Caco-2 (cell line): ENCODE results near the gene ARID2. TPM values are rescaled to one million over a fixed set of nuclear protein-coding genes. Genes with fewer than 3 reads are reported as not detected.

Experiments used
- BruUV-seq: library from RNA; stranded (reverse); fragments of 400-500 nt; replicated peaks from 2 replicates; lab custom pipeline; 2021; lab: Mats Ljungman, UMichigan
- CTCF ChIA-PET: fragments of 300-600 bp; sonication (Branson Sonifier 250); formaldehyde crosslinking; loops from one replicate; lab custom pipeline; 2022; ENCODE audit warnings: antibody characterized with exemption; lab: Charles Lee
- POLR2A ChIA-PET: fragments of 300-600 bp; sonication (Branson Sonifier 250); formaldehyde crosslinking; loops from one replicate; lab custom pipeline; 2022; ENCODE audit warnings: antibody characterized with exemption; lab: Charles Lee
- DNase-seq, 2 experiments: peaks; one replicate each; pipeline versions ENCODE4 v3.0.0 to v3.0.0-alpha.2; 2020 to 2022
- H3K27me3 ChIP-seq: replicated peaks from 2 replicates; pipeline ENCODE4 v1.6.0; 2011; ENCODE audit warnings: low read length; ENCODE audit not compliant: control insufficient read depth, insufficient read depth
- H3K36me3 ChIP-seq: 2 replicates; pipeline ENCODE4 v1.5.1; 2011; ENCODE audit warnings: low read length; ENCODE audit not compliant: control insufficient read depth, insufficient read depth
- H3K4me1 ChIP-seq: fragments of 250-450 bp; sonication (Bioruptor Pico); 2 replicates; pipeline ENCODE4 v1.5.1; 2020; ENCODE audit warnings: mild to moderate bottlenecking
- H3K4me3 ChIP-seq: 2 replicates; pipeline ENCODE4 v1.5.1; 2011; ENCODE audit warnings: low read depth, mild to moderate bottlenecking, control low read depth, low read length
- H3K9me3 ChIP-seq: fragments of 250-450 bp; sonication (Bioruptor Pico); 2 replicates; pipeline ENCODE4 v1.5.1; 2020; ENCODE audit warnings: mild to moderate bottlenecking, moderate library complexity
- H3K27ac Mint-ChIP-seq: one replicate; pipeline ENCODE4 v1.8.0; 2022; ENCODE audit warnings: mixed read lengths; ENCODE audit not compliant: unreplicated experiment
- H3K27me3 Mint-ChIP-seq: one replicate; pipeline ENCODE4 v1.8.0; 2022; ENCODE audit warnings: mixed read lengths; ENCODE audit not compliant: insufficient read depth, unreplicated experiment
- H3K36me3 Mint-ChIP-seq: one replicate; pipeline ENCODE4 v1.8.0; 2022; ENCODE audit warnings: mild to moderate bottlenecking, mixed read lengths; ENCODE audit not compliant: insufficient read depth, unreplicated experiment
- H3K4me1 Mint-ChIP-seq: one replicate; pipeline ENCODE4 v1.8.0; 2022; ENCODE audit warnings: low read depth, mixed read lengths; ENCODE audit not compliant: unreplicated experiment
- H3K4me3 Mint-ChIP-seq: one replicate; pipeline ENCODE4 v1.8.0; 2022; ENCODE audit warnings: mild to moderate bottlenecking, moderate library complexity, mixed read lengths; ENCODE audit not compliant: unreplicated experiment
- H3K9me3 Mint-ChIP-seq: one replicate; pipeline ENCODE4 v1.8.0; 2022; ENCODE audit warnings: mixed read lengths; ENCODE audit not compliant: unreplicated experiment
- CTCF ChIP-seq, 2 experiments: fragments of 200-600 bp in 1 of 2; IDR thresholded peaks; 1 replicate in 1 of 2; 2 replicates in 1 of 2; pipeline versions ENCODE4 v1.5.1 to v1.8.0; 2011 to 2022; ENCODE audit warnings: antibody characterized with exemption in 1 of 2, control low read depth in 1 of 2, inconsistent platforms in 1 of 2, low read depth in 1 of 2, low read length in 1 of 2, mild to moderate bottlenecking in 1 of 2, moderate library complexity in 1 of 2; ENCODE audit not compliant: insufficient read depth in 1 of 2, severe bottlenecking in 1 of 2, unreplicated experiment in 1 of 2
- intact Hi-C: fragments of 100-400 bp; cut with micrococcal nuclease; formaldehyde crosslinking; loops from one replicate; pipeline ENCODE4 v1.10.0; 2022; ENCODE audit not compliant: unreplicated experiment
- total RNA-seq: library from RNA; stranded (reverse); gene quantifications from 2 replicates; pipeline ENCODE4 v1.2.3, GENCODE V29; 2022

ARID2 gene
- total RNA-seq, 1 experiment from 2014 or later = 53.9 TPM

- POLR2A ChIA-PET = no interaction called here
- Mint-ChIP-seq H3K4me1 (peaks cover 7% of the 10 kb centered on the region), H3K36me3 (peaks cover 60% of the 10 kb centered on the region), H3K9me3 (no peaks in the 10 kb centered on the region), H3K27me3 (no peaks in the 10 kb centered on the region), H3K27ac (no peak overlapping the region), H3K4me3 (no peak overlapping the region)
- intact Hi-C loops = loop anchor here (5.0 kb wide), 1 partner anchor 147 kb away; no protein-coding TSS in a partner anchor
- CTCF ChIA-PET = no interaction called here
- Histone ChIP-seq H3K4me1 (no peaks in the 10 kb centered on the region), H3K4me3 (no peak overlapping the region), H3K9me3 (no peaks in the 10 kb centered on the region), H3K36me3 (no peaks in the 10 kb centered on the region), H3K27me3 (no peaks in the 10 kb centered on the region)
- no peak for DNase-seq
- TF ChIP-seq CTCF (IDR thresholded peaks at IDR 0.05; ENCODE audit: insufficient read depth in 1 of 2, low read depth in 1 of 2, low read length in 1 of 2, severe bottlenecking in 1 of 2, unreplicated experiment in 1 of 2) = no peak
- no TSS peak for BruUV-seq
These were observed 179.7 kb downstream of the ARID2 start for GRCh38 chr12:45909041-45909713.

GRCh38 chr12:45912774-45913173 lies 183.3 kb downstream of the ARID2 start:
- POLR2A ChIA-PET = interaction anchor here (0.6 kb wide), 1 partner anchor 77 kb away, joined by 4 read pairs; no protein-coding TSS in a partner anchor
- Histone ChIP-seq H3K36me3 (no peaks in the 10 kb centered on the region), H3K27me3 (no peaks in the 10 kb centered on the region), H3K4me1 (no peaks in the 10 kb centered on the region), H3K4me3 (no peak overlapping the region), H3K9me3 (no peaks in the 10 kb centered on the region)
- TF ChIP-seq CTCF (IDR thresholded peaks at IDR 0.05; ENCODE audit: insufficient read depth in 1 of 2, low read depth in 1 of 2, low read length in 1 of 2, severe bottlenecking in 1 of 2, unreplicated experiment in 1 of 2) = no peak
- Mint-ChIP-seq H3K4me1 (peaks cover 16% of the 10 kb centered on the region), H3K36me3 (peaks cover 75% of the 10 kb centered on the region), H3K27ac (no peak overlapping the region), H3K4me3 (no peak overlapping the region), H3K27me3 (no peaks in the 10 kb centered on the region), H3K9me3 (no peaks in the 10 kb centered on the region)
- no TSS peak for BruUV-seq
- CTCF ChIA-PET = no interaction called here
- intact Hi-C loops = loop anchor here (5.0 kb wide), 1 partner anchor 780 kb away; no protein-coding TSS in a partner anchor
- DNase-seq = no peak

- peaks cover 83% of the 10 kb centered on the region for H3K36me3 Mint-ChIP-seq
- BruUV-seq = no TSS peak
- H3K9me3 Mint-ChIP-seq = no peaks in the 10 kb centered on the region
- intact Hi-C loops = loop anchor here (5.0 kb wide), 1 partner anchor 781 kb away; no protein-coding TSS in a partner anchor
- no peak for TF ChIP-seq CTCF (IDR thresholded peaks at IDR 0.05; ENCODE audit: insufficient read depth in 1 of 2, low read depth in 1 of 2, low read length in 1 of 2, severe bottlenecking in 1 of 2, unreplicated experiment in 1 of 2)
- Histone ChIP-seq H3K9me3 (no peaks in the 10 kb centered on the region), H3K27me3 (no peaks in the 10 kb centered on the region), H3K4me1 (no peaks in the 10 kb centered on the region), H3K4me3 (no peak overlapping the region), H3K36me3 (no peaks in the 10 kb centered on the region)
- H3K27ac Mint-ChIP-seq = no peak overlapping the region
- POLR2A ChIA-PET = no interaction called here
- DNase-seq = no peak
- H3K4me1 Mint-ChIP-seq = peaks cover 16% of the 10 kb centered on the region
- CTCF ChIA-PET = no interaction called here
- H3K27me3 Mint-ChIP-seq = no peaks in the 10 kb centered on the region
- no peak overlapping the region for H3K4me3 Mint-ChIP-seq
These were observed 184.1 kb downstream of the ARID2 start for GRCh38 chr12:45913631-45914030.
